Ovary (tissue), 3 donors: ENCODE measurements around the gene CRACR2B.

Experiments used
- CTCF ChIP-seq, 3 donors: fragments of 450-650 bp in 2 of 3; fragments of 200-600 bp in 1 of 3; IDR thresholded peaks; one replicate each; pipeline versions ENCODE4 v1.5.1 to v1.8.0; 2016 to 2022; ENCODE audit warnings: antibody characterized with exemption in 3 of 3, mild to moderate bottlenecking in 1 of 3
- POLR2A ChIP-seq: fragments of 450-650 bp; IDR thresholded peaks from one replicate; pipeline ENCODE4 v1.6.1; 2017; ENCODE audit warnings: antibody characterized with exemption, mild to moderate bottlenecking, moderate library complexity
- donor health status: DM: no; HTN: no; CAD: no.

- no peak for TF ChIP-seq POLR2A
- no peak for TF ChIP-seq CTCF (IDR thresholded peaks at IDR 0.05)
These were observed 42.7 kb downstream of the CRACR2B start for GRCh38 chr11:870418-870817.
